MCF 10A (cell line): Measurements from ENCODE around the gene SEC14L3. TPM values are rescaled to one million over a fixed set of nuclear protein-coding genes. Genes with fewer than 3 reads are reported as not detected.

Experiments
- BruUV-seq: library from RNA; stranded (reverse); fragments of 400-500 nt; replicated peaks from 2 replicates; lab custom pipeline; 2021; lab: Mats Ljungman, UMichigan
- CTCF ChIA-PET: fragments of 300-600 bp; sonication (Branson Sonifier 250); formaldehyde crosslinking; extraction: SDS; loops from one replicate; lab custom pipeline; 2021; ENCODE audit warnings: antibody characterized with exemption, inconsistent platforms; lab: Yijun Ruan, JAX
- POLR2A ChIA-PET: fragments of 300-600, 350-650 bp; sonication (Branson Sonifier 250); formaldehyde crosslinking; extraction: SDS; loops from one replicate; lab custom pipeline; 2020; ENCODE audit warnings: antibody characterized with exemption, inconsistent platforms; lab: Yijun Ruan, JAX
- DNase-seq: peaks from one replicate; pipeline ENCODE4 v3.0.0-alpha.2; 2018; ENCODE audit not compliant: unreplicated experiment
- H3K27ac Mint-ChIP-seq: one replicate; pipeline ENCODE4 v1.8.0; 2022; ENCODE audit warnings: mild to moderate bottlenecking, low read depth, mixed read lengths; ENCODE audit not compliant: unreplicated experiment
- H3K27me3 Mint-ChIP-seq: one replicate; pipeline ENCODE4 v1.8.0; 2022; ENCODE audit warnings: mixed read lengths; ENCODE audit not compliant: insufficient read depth, unreplicated experiment
- H3K36me3 Mint-ChIP-seq: one replicate; pipeline ENCODE4 v1.8.0; 2022; ENCODE audit warnings: mild to moderate bottlenecking, moderate library complexity, mixed read lengths; ENCODE audit not compliant: insufficient read depth, unreplicated experiment
- H3K4me1 Mint-ChIP-seq: one replicate; pipeline ENCODE4 v1.8.0; 2022; ENCODE audit warnings: mixed read lengths; ENCODE audit not compliant: insufficient read depth, unreplicated experiment
- H3K4me3 Mint-ChIP-seq: one replicate; pipeline ENCODE4 v1.8.0; 2022; ENCODE audit warnings: mild to moderate bottlenecking, moderate library complexity, mixed read lengths; ENCODE audit not compliant: unreplicated experiment
- H3K9me3 Mint-ChIP-seq: one replicate; pipeline ENCODE4 v1.8.0; 2022; ENCODE audit warnings: mixed read lengths; ENCODE audit not compliant: unreplicated experiment
- CTCF ChIP-seq: fragments of 200-600 bp; IDR thresholded peaks from one replicate; pipeline ENCODE4 v1.8.0; 2022; ENCODE audit warnings: antibody characterized with exemption, mild to moderate bottlenecking; ENCODE audit not compliant: unreplicated experiment
- intact Hi-C: fragments of 100-400 bp; cut with micrococcal nuclease; formaldehyde crosslinking; loops from 2 replicates; pipeline ENCODE4 v1.14.1; 2022
- total RNA-seq: library from RNA; stranded (reverse); gene quantifications from 2 replicates; pipeline ENCODE4 v1.2.3, GENCODE V29; 2022

The SEC14L3 gene
- total RNA-seq, 1 experiment from 2014 or later: not detected

GRCh38 chr22:30490399-30490798, 18.6 kb upstream of the SEC14L3 start:
- H3K27ac Mint-ChIP-seq: no peak overlapping the region
- H3K36me3 Mint-ChIP-seq: no peaks in the 10 kb centered on the region
- ChIA-PET CTCF (interaction anchor here (0.6 kb wide), 1 partner anchor 78 kb away, joined by 3 read pairs; no protein-coding TSS in a partner anchor), POLR2A (no interaction called here)
- intact Hi-C loops: no loop called here
- H3K4me3 Mint-ChIP-seq: no peak overlapping the region
- TF ChIP-seq CTCF: no peak
- H3K4me1 Mint-ChIP-seq: no peaks in the 10 kb centered on the region
- H3K9me3 Mint-ChIP-seq: no peaks in the 10 kb centered on the region
- BruUV-seq: no TSS peak
- H3K27me3 Mint-ChIP-seq: peaks cover 36% of the 10 kb centered on the region
- DNase-seq: no peak

GRCh38 chr22:30488121-30488520, 16.3 kb upstream of the SEC14L3 start:
- ChIA-PET POLR2A (no interaction called here), CTCF (interaction anchor here (0.6 to 4.8 kb wide), 4 partner anchors 10 to 201 kb away, joined by 3 to 58 read pairs (median 3); no protein-coding TSS in a partner anchor)
- no peak for TF ChIP-seq CTCF
- intact Hi-C loops: no loop called here
- H3K27me3 Mint-ChIP-seq: peaks cover 24% of the 10 kb centered on the region
- no peak overlapping the region for H3K4me3 Mint-ChIP-seq
- no TSS peak for BruUV-seq
- H3K36me3 Mint-ChIP-seq: no peaks in the 10 kb centered on the region
- H3K9me3 Mint-ChIP-seq: no peaks in the 10 kb centered on the region
- no peaks in the 10 kb centered on the region for H3K4me1 Mint-ChIP-seq
- no peak for DNase-seq
- H3K27ac Mint-ChIP-seq: no peak overlapping the region

- Mint-ChIP-seq H3K36me3 (no peaks in the 10 kb centered on the region), H3K9me3 (no peaks in the 10 kb centered on the region), H3K27ac (no peak overlapping the region), H3K27me3 (peaks cover 24% of the 10 kb centered on the region), H3K4me1 (peaks cover 5% of the 10 kb centered on the region), H3K4me3 (no peak overlapping the region)
- TF ChIP-seq CTCF: no peak
- BruUV-seq: no TSS peak
- ChIA-PET POLR2A (interaction anchor here (1.4 kb wide), 1 partner anchor 95 kb away, joined by 4 read pairs; no protein-coding TSS in a partner anchor), CTCF (interaction anchor here (0.6 to 4.8 kb wide), 20 partner anchors 9 to 709 kb away, joined by 3 to 58 read pairs (median 4); no protein-coding TSS in a partner anchor)
- intact Hi-C loops: no loop called here
- peak; percentile 5 for DNase-seq
These were observed 14.9 kb upstream of the SEC14L3 start for GRCh38 chr22:30486661-30487115.

- H3K27ac Mint-ChIP-seq: no peak overlapping the region
- intact Hi-C loops: no loop called here
- DNase-seq: no peak
- ChIA-PET CTCF (interaction anchor here (0.6 to 4.8 kb wide), 33 partner anchors 9 to 709 kb away, joined by 3 to 58 read pairs (median 4); partner anchors contain the start of genes MTFP1 and SEC14L2), POLR2A (interaction anchor here (0.5 to 1.4 kb wide), 2 partner anchors 94 to 354 kb away, joined by 3 to 4 read pairs; no protein-coding TSS in a partner anchor)
- BruUV-seq: no TSS peak
- peaks cover 21% of the 10 kb centered on the region for H3K27me3 Mint-ChIP-seq
- H3K4me1 Mint-ChIP-seq: peaks cover 8% of the 10 kb centered on the region
- H3K9me3 Mint-ChIP-seq: no peaks in the 10 kb centered on the region
- TF ChIP-seq CTCF: no peak
- H3K4me3 Mint-ChIP-seq: no peak overlapping the region
- no peaks in the 10 kb centered on the region for H3K36me3 Mint-ChIP-seq
These were observed 14.3 kb upstream of the SEC14L3 start for GRCh38 chr22:30486118-30486517.
